ENCODE data around the gene CCDC69. TPM values are rescaled to one million over a fixed set of nuclear protein-coding genes. Genes with fewer than 3 reads are reported as not detected.

CCDC69 gene
- total and polyA plus RNA-seq, 3 experiments from 2014 or later = 47.9 to 134 (median 50.5) TPM

GRCh38 chr5:151153766-151154272 is 70.1 kb downstream of the CCDC69 start:
- Mint-ChIP-seq H3K36me3 (peaks cover 0 to 22% (median 5%) of the 10 kb centered on the region in 3 donors), H3K4me1 (peaks cover 84 to 88% (median 87%) of the 10 kb centered on the region in 3 donors), H3K27me3 (no peaks in the 10 kb centered on the region), H3K9me3 (no peaks in the 10 kb centered on the region), H3K27ac (peak overlapping the region; percentile 92 to 99 (median 98)), H3K4me3 (peak overlapping the region; percentile 55 to 99 (median 71))
- Histone ChIP-seq H3K4me3 (ENCODE audit: low read length) (peak overlapping the region; percentile 10), H3K9me3 (ENCODE audit: low read length) (no peaks in the 10 kb centered on the region), H3K4me1 (ENCODE audit: insufficient read depth, low read length) (peaks cover 85% of the 10 kb centered on the region), H3K27ac (ENCODE audit: low read depth, low read length) (no peak overlapping the region), H3K27me3 (ENCODE audit: insufficient read depth, low read length, poor library complexity, severe bottlenecking) (no peaks in the 10 kb centered on the region), H3K36me3 (ENCODE audit: insufficient read depth, low read length) (peaks cover 5% of the 10 kb centered on the region)
- POLR2A ChIA-PET = interaction anchor here (0.6 to 1.6 kb wide), 2 partner anchors 12 to 28 kb away, joined by 4 read pairs; no protein-coding TSS in a partner anchor
- no peak for DNase-seq
- CTCF ChIA-PET = interaction anchor here (0.8 to 5.1 kb wide), 5 partner anchors 11 to 81 kb away, joined by 3 to 38 read pairs (median 4); no protein-coding TSS in a partner anchor

GRCh38 chr5:151153300-151153699 is 70.6 kb downstream of the CCDC69 start:
- no peak for DNase-seq
- Histone ChIP-seq H3K27ac (ENCODE audit: low read depth, low read length) (no peak overlapping the region), H3K36me3 (ENCODE audit: insufficient read depth, low read length) (peaks cover 5% of the 10 kb centered on the region), H3K27me3 (ENCODE audit: insufficient read depth, low read length, poor library complexity, severe bottlenecking) (no peaks in the 10 kb centered on the region), H3K4me1 (ENCODE audit: insufficient read depth, low read length) (peaks cover 85% of the 10 kb centered on the region), H3K9me3 (ENCODE audit: low read length) (no peaks in the 10 kb centered on the region), H3K4me3 (ENCODE audit: low read length) (peak overlapping the region; percentile 10)
- H3K4me3 Mint-ChIP-seq = peak overlapping the region; percentile 55 to 99 (median 71)
- peak overlapping the region; percentile 92 to 99 (median 98) for H3K27ac Mint-ChIP-seq
- H3K4me1 Mint-ChIP-seq = peaks cover 84 to 88% (median 87%) of the 10 kb centered on the region in 3 donors
- no peaks in the 10 kb centered on the region for H3K27me3 Mint-ChIP-seq
- ChIA-PET POLR2A (no interaction called here), CTCF (interaction anchor here (1.2 to 5.1 kb wide), 5 partner anchors 12 to 81 kb away, joined by 3 to 38 read pairs (median 13); no protein-coding TSS in a partner anchor)
- H3K36me3 Mint-ChIP-seq = peaks cover 0 to 27% (median 5%) of the 10 kb centered on the region in 3 donors
- H3K9me3 Mint-ChIP-seq = no peaks in the 10 kb centered on the region

- peak overlapping the region; percentile 92 to 99 (median 97) for H3K27ac Mint-ChIP-seq
- peak overlapping the region; percentile 51 to 85 (median 74) for H3K4me3 Mint-ChIP-seq
- ChIA-PET POLR2A (no interaction called here), CTCF (interaction anchor here (1.4 to 6.1 kb wide), 6 partner anchors 11 to 71 kb away, joined by 3 to 68 read pairs (median 8); no protein-coding TSS in a partner anchor)
- peak overlapping the region; percentile 35 for H3K4me3 ChIP-seq (ENCODE audit: low read length)
- H3K9me3 Mint-ChIP-seq = no peaks in the 10 kb centered on the region
- DNase-seq = no peak
- H3K4me1 ChIP-seq (ENCODE audit: insufficient read depth, low read length) = peaks cover 94% of the 10 kb centered on the region
- peaks cover 93 to 98% (median 98%) of the 10 kb centered on the region in 3 donors for H3K4me1 Mint-ChIP-seq
- no peaks in the 10 kb centered on the region for H3K27me3 ChIP-seq (ENCODE audit: insufficient read depth, low read length, poor library complexity, severe bottlenecking)
- peak overlapping the region; percentile 64 for H3K27ac ChIP-seq (ENCODE audit: low read depth, low read length)
- no peaks in the 10 kb centered on the region for H3K27me3 Mint-ChIP-seq
- peaks cover 13% of the 10 kb centered on the region for H3K36me3 ChIP-seq (ENCODE audit: insufficient read depth, low read length)
- H3K9me3 ChIP-seq (ENCODE audit: low read length) = no peaks in the 10 kb centered on the region
- peaks cover 0 to 35% (median 9%) of the 10 kb centered on the region in 3 donors for H3K36me3 Mint-ChIP-seq
These were observed 72.1 kb downstream of the CCDC69 start for GRCh38 chr5:151151793-151152192.

- Histone ChIP-seq H3K27ac (ENCODE audit: low read depth, low read length) (peak overlapping the region; percentile 64), H3K27me3 (ENCODE audit: insufficient read depth, low read length, poor library complexity, severe bottlenecking) (no peaks in the 10 kb centered on the region), H3K36me3 (ENCODE audit: insufficient read depth, low read length) (peaks cover 18% of the 10 kb centered on the region), H3K4me3 (ENCODE audit: low read length) (peak overlapping the region; percentile 35), H3K4me1 (ENCODE audit: insufficient read depth, low read length) (peaks cover 98% of the 10 kb centered on the region), H3K9me3 (ENCODE audit: low read length) (no peaks in the 10 kb centered on the region)
- H3K27me3 Mint-ChIP-seq = no peaks in the 10 kb centered on the region
- no peaks in the 10 kb centered on the region for H3K9me3 Mint-ChIP-seq
- POLR2A ChIA-PET = interaction anchor here (1.5 to 1.6 kb wide), 3 partner anchors 10 to 102 kb away, joined by 6 to 11 read pairs (median 6); partner anchors contain the start of gene GM2A
- H3K4me1 Mint-ChIP-seq = peaks cover 97 to 100% (median 99%) of the 10 kb centered on the region in 3 donors
- peak overlapping the region; percentile 51 to 85 (median 74) for H3K4me3 Mint-ChIP-seq
- peak overlapping the region; percentile 92 to 99 (median 97) for H3K27ac Mint-ChIP-seq
- H3K36me3 Mint-ChIP-seq = peaks cover under 1 to 36% (median 9%) of the 10 kb centered on the region in 3 donors
- CTCF ChIA-PET = interaction anchor here (0.7 to 13.0 kb wide), 7 partner anchors 10 to 87 kb away, joined by 3 to 153 read pairs (median 14); no protein-coding TSS in a partner anchor
- DNase-seq = peak in 2 of 5 donors; percentile 23 to 26
These were observed 72.6 kb downstream of the CCDC69 start for GRCh38 chr5:151151263-151151660.

GRCh38 chr5:151150471-151151262 is 73.2 kb downstream of the CCDC69 start:
- Mint-ChIP-seq H3K36me3 (peaks cover 7 to 38% (median 10%) of the 10 kb centered on the region in 3 donors), H3K27ac (peak overlapping the region; percentile 92 to 99 (median 97)), H3K4me1 (peaks cover 97 to 100% (median 99%) of the 10 kb centered on the region in 3 donors), H3K9me3 (no peaks in the 10 kb centered on the region), H3K4me3 (peak overlapping the region; percentile 51 to 85 (median 74)), H3K27me3 (no peaks in the 10 kb centered on the region)
- Histone ChIP-seq H3K36me3 (ENCODE audit: insufficient read depth, low read length) (peaks cover 23% of the 10 kb centered on the region), H3K4me1 (ENCODE audit: insufficient read depth, low read length) (peaks cover 98% of the 10 kb centered on the region), H3K4me3 (ENCODE audit: low read length) (peak overlapping the region; percentile 35), H3K27me3 (ENCODE audit: insufficient read depth, low read length, poor library complexity, severe bottlenecking) (no peaks in the 10 kb centered on the region), H3K27ac (ENCODE audit: low read depth, low read length) (peak overlapping the region; percentile 64), H3K9me3 (ENCODE audit: low read length) (no peaks in the 10 kb centered on the region)
- peak; percentile 58 to 91 (median 77) for DNase-seq
- ChIA-PET CTCF (interaction anchor here (0.7 to 13.0 kb wide), 10 partner anchors 10 to 88 kb away, joined by 3 to 153 read pairs (median 14); partner anchors contain the start of gene CCDC69), POLR2A (interaction anchor here (0.6 to 1.6 kb wide), 8 partner anchors 9 to 1911 kb away, joined by 3 to 11 read pairs (median 5); partner anchors contain the start of gene GM2A)

GRCh38 chr5:151148583-151148982 is 75.3 kb downstream of the CCDC69 start:
- ChIA-PET CTCF (interaction anchor here (0.7 to 13.0 kb wide), 11 partner anchors 8 to 90 kb away, joined by 3 to 153 read pairs (median 14); partner anchors contain the start of gene ANXA6), POLR2A (interaction anchor here (1.5 kb wide), 1 partner anchor 9 kb away, joined by 10 read pairs; no protein-coding TSS in a partner anchor)
- H3K4me1 Mint-ChIP-seq = peaks cover 95 to 100% (median 98%) of the 10 kb centered on the region in 3 donors
- no peaks in the 10 kb centered on the region for H3K9me3 ChIP-seq (ENCODE audit: low read length)
- no peak overlapping the region for H3K27ac ChIP-seq (ENCODE audit: low read depth, low read length)
- H3K36me3 Mint-ChIP-seq = peaks cover 10 to 52% (median 13%) of the 10 kb centered on the region in 3 donors
- H3K4me1 ChIP-seq (ENCODE audit: insufficient read depth, low read length) = peaks cover 100% of the 10 kb centered on the region
- peak in 1 of 5 donors; percentile 60 for DNase-seq
- peaks cover 44% of the 10 kb centered on the region for H3K36me3 ChIP-seq (ENCODE audit: insufficient read depth, low read length)
- H3K27me3 ChIP-seq (ENCODE audit: insufficient read depth, low read length, poor library complexity, severe bottlenecking) = no peaks in the 10 kb centered on the region
- H3K4me3 Mint-ChIP-seq = peak overlapping the region; percentile 47 to 86 (median 75)
- peak overlapping the region; percentile 18 for H3K4me3 ChIP-seq (ENCODE audit: low read length)
- H3K27ac Mint-ChIP-seq = peak overlapping the region; percentile 86 to 98 (median 95)
- H3K27me3 Mint-ChIP-seq = no peaks in the 10 kb centered on the region
- no peaks in the 10 kb centered on the region for H3K9me3 Mint-ChIP-seq

GRCh38 chr5:151147033-151147432 is 76.9 kb downstream of the CCDC69 start:
- no peak for DNase-seq
- H3K4me1 ChIP-seq (ENCODE audit: insufficient read depth, low read length) = peaks cover 100% of the 10 kb centered on the region
- ChIA-PET CTCF (interaction anchor here (1.2 to 13.0 kb wide), 6 partner anchors 11 to 95 kb away, joined by 3 to 153 read pairs (median 12); partner anchors contain the start of gene ANXA6), POLR2A (interaction anchor here (0.5 kb wide), 1 partner anchor 21 kb away, joined by 3 read pairs; no protein-coding TSS in a partner anchor)
- Mint-ChIP-seq H3K4me3 (peak overlapping the region in 1 of 7 donors; percentile 28), H3K9me3 (no peaks in the 10 kb centered on the region), H3K4me1 (peaks cover 94 to 100% (median 98%) of the 10 kb centered on the region in 3 donors), H3K27me3 (no peaks in the 10 kb centered on the region), H3K36me3 (peaks cover 10 to 64% (median 14%) of the 10 kb centered on the region in 3 donors), H3K27ac (peak overlapping the region; percentile 84 to 98 (median 95))
- H3K4me3 ChIP-seq (ENCODE audit: low read length) = no peak overlapping the region
- no peaks in the 10 kb centered on the region for H3K9me3 ChIP-seq (ENCODE audit: low read length)
- H3K27me3 ChIP-seq (ENCODE audit: insufficient read depth, low read length, poor library complexity, severe bottlenecking) = no peaks in the 10 kb centered on the region
- peaks cover 40% of the 10 kb centered on the region for H3K36me3 ChIP-seq (ENCODE audit: insufficient read depth, low read length)
- H3K27ac ChIP-seq (ENCODE audit: low read depth, low read length) = no peak overlapping the region

All from CD8-positive, alpha-beta memory T cell (primary cell).